ENCODE results near the gene LHX6. TPM values are rescaled to one million over a fixed set of nuclear protein-coding genes. Genes with fewer than 3 reads are reported as not detected.

The LHX6 gene
- total and polyA plus RNA-seq, 2 of the 8 experiments (the other 6 are each of a cell fraction or from before 2014, with no cell fraction given): 0.92 to 1.2 TPM

- CTCF ChIA-PET (ENCODE audit: partially characterized antibody): interaction anchor here (0.8 to 5.2 kb wide), 8 partner anchors 29 to 136 kb away, joined by 3 to 56 read pairs (median 3); partner anchors contain the start of genes MORN5 and NDUFA8
- H3K4me3 ChIP-seq (ENCODE audit: extremely low read depth in 1 of 4, insufficient read depth in 2 of 4, low read depth in 3 of 4, low read length in 4 of 4): peak overlapping the region in 3 of 4 experiments; percentile 19 to 51 (median 24); a peak in 5 of 8 replicates
These were observed 11.8 kb downstream of the LHX6 start for GRCh38 chr9:122216798-122217418.

More at GRCh38 chr9:122216798-122217418, 11.8 kb downstream of the LHX6 start:
- Histone ChIP-seq H3K36me3 (ENCODE audit: control insufficient read depth in 2 of 4, insufficient read depth in 4 of 4, low read length in 3 of 4) (no peaks in the 10 kb centered on the region; a peak in 1 of 8 replicates), H3K79me2 (ENCODE audit: control insufficient read depth in 1 of 2, insufficient read depth in 2 of 2, low read length in 2 of 2) (no peaks in the 10 kb centered on the region), H4K8ac (ENCODE audit: extremely low read depth, insufficient read depth, low read length) (peak overlapping the region; percentile 42; the same call in 1 of the 2 replicates), H2BK120ac (replicated peaks; ENCODE audit: low read depth, low read length) (no peak overlapping the region), H2BK15ac (ENCODE audit: low read length) (no peak overlapping the region; the same call in 1 of the 2 replicates), H3K23ac (ENCODE audit: insufficient read length) (no peak overlapping the region), H4K5ac (ENCODE audit: insufficient read length, low read depth, low read length) (no peak overlapping the region), H2AK5ac (ENCODE audit: low read depth, low read length) (no peak overlapping the region), H3K9me3 (ENCODE audit: insufficient read depth in 2 of 2, low read depth in 1 of 2, low read length in 1 of 2) (peaks cover 0 to 3% of the 10 kb centered on the region in 2 experiments; a peak in 1 of 4 replicates), H3K4ac (replicated peaks; ENCODE audit: insufficient read length, low read depth, low read length) (no peak overlapping the region), H3K4me1 (replicated peaks in 1 of 4; ENCODE audit: control insufficient read depth in 3 of 4, insufficient read depth in 4 of 4, low read length in 3 of 4) (peaks cover 5 to 39% (median 33%) of the 10 kb centered on the region in 4 experiments), H4K91ac (replicated peaks; ENCODE audit: insufficient read length, low read length) (peak overlapping the region; percentile 41), H2BK5ac (ENCODE audit: low read depth, low read length) (peak overlapping the region; percentile 52; the same call in 1 of the 2 replicates), H2BK20ac (ENCODE audit: low read length) (peak overlapping the region; percentile 9; the same call in 1 of the 2 replicates), H3K56ac (replicated peaks; ENCODE audit: insufficient read length, low read depth, low read length) (no peak overlapping the region), H3K18ac (ENCODE audit: extremely low read depth, low read length) (no peak overlapping the region), H3K27me3 (replicated peaks in 1 of 4; ENCODE audit: control insufficient read depth in 3 of 4, extremely low read depth in 1 of 4, insufficient read depth in 3 of 4, low read length in 3 of 4) (peaks cover 79 to 97% (median 93%) of the 10 kb centered on the region in 4 experiments), H3K4me2 (ENCODE audit: insufficient read depth in 1 of 2, low read depth in 2 of 2, low read length in 2 of 2) (peak overlapping the region; percentile 62 to 64), H3K79me1 (ENCODE audit: low read depth, low read length) (no peaks in the 10 kb centered on the region; the same call in 1 of the 2 replicates), H3K23me2 (ENCODE audit: low read depth, low read length) (peaks cover 29% of the 10 kb centered on the region; the same call in 1 of the 2 replicates), H2AFZ (ENCODE audit: low read length) (no peak overlapping the region), H3K9ac (replicated peaks in 1 of 4; ENCODE audit: extremely low read depth in 1 of 4, low read depth in 3 of 4, low read length in 3 of 4) (no peak overlapping the region), H2BK12ac (ENCODE audit: low read depth, low read length) (no peak overlapping the region; the same call in 1 of the 2 replicates), H3K14ac (ENCODE audit: insufficient read length) (no peak overlapping the region), H3K27ac (ENCODE audit: low read depth, low read length) (no peak overlapping the region), H4K20me1 (replicated peaks in 1 of 2; ENCODE audit: control insufficient read depth in 1 of 2, insufficient read depth in 2 of 2, low read length in 2 of 2) (peaks cover 12 to 19% of the 10 kb centered on the region in 2 experiments)
- POLR2A ChIA-PET (ENCODE audit: partially characterized antibody): interaction anchor here (1.0 to 2.6 kb wide), 3 partner anchors 9 to 58 kb away, joined by 3 to 26 read pairs (median 3); partner anchors contain the start of genes MORN5 and NDUFA8
- peak in 1 of 2 experiments; percentile 66 for DNase-seq (ENCODE audit: low read depth in 1 of 2, low spot score in 2 of 2)
- FAIRE-seq: no peak
- 22% methylated on average over 28 of the region's 35 CpGs; no CpG with 5 or more reads in 1 of the 2 experiments for WGBS, 2 experiments (ENCODE audit: extremely low coverage in 1 of 2, insufficient coverage in 1 of 2, insufficient read length in 1 of 2, insufficient replicate concordance in 2 of 2, low coverage in 1 of 2, low lambda C conversion rate in 2 of 2, missing lambda C conversion rate in 1 of 2)
- TF ChIP-seq, protein P1, sequence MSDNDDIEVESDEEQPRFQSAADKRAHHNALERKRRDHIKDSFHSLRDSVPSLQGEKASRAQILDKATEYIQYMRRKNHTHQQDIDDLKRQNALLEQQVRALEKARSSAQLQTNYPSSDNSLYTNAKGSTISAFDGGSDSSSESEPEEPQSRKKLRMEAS (IDR thresholded peaks at IDR 0.05): peak; percentile 54
- TF ChIP-seq KDM4A (IDR thresholded peaks at IDR 0.05; ENCODE audit: low read depth, low read length, severe bottlenecking): peak; percentile 53
- TF ChIP-seq YY1 (IDR thresholded peaks at IDR 0.05; ENCODE audit: low read depth, low read length): no peak
- peak; percentile 71 for TF ChIP-seq EZH2 (IDR thresholded peaks at IDR 0.05; ENCODE audit: low read depth, low read length, severe bottlenecking)
- TF ChIP-seq E2F6 (IDR thresholded peaks at IDR 0.05): peak; percentile 25; the same call in 1 of the 2 replicates
- TF ChIP-seq SUZ12 (IDR thresholded peaks at IDR 0.05; ENCODE audit: low read length): peak; percentile 64
- TF ChIP-seq RNF2 (IDR thresholded peaks at IDR 0.05; ENCODE audit: borderline replicate concordance, low read depth, low read length, missing control alignments, poor library complexity, severe bottlenecking): peak; percentile 68
- no peak for TF ChIP-seq SP2 (IDR thresholded peaks at IDR 0.05; ENCODE audit: low read length)
- TF ChIP-seq NANOG (IDR thresholded peaks at IDR 0.05; ENCODE audit: insufficient read depth, low read depth, low read length, poor library complexity, severe bottlenecking): peak; percentile 73
